Activated CD4-positive, alpha-beta T cell treated with anti-CD3 and anti-CD28 coated beads for 24 hours (primary cell): ENCODE results near the gene CNTNAP3B.
"Not testable (repeated sequence)": the region's sequence is repeated elsewhere in the genome, so short reads cannot be mapped to it uniquely, and the experiment has no call there.

ENCODE experiments used
- DNase-seq, 2 donors: peaks; one replicate each; pipeline ENCODE4 v3.0.0-alpha.2; 2020; ENCODE audit warnings: low read depth in 2 of 2

Gene CNTNAP3B

DNA sequence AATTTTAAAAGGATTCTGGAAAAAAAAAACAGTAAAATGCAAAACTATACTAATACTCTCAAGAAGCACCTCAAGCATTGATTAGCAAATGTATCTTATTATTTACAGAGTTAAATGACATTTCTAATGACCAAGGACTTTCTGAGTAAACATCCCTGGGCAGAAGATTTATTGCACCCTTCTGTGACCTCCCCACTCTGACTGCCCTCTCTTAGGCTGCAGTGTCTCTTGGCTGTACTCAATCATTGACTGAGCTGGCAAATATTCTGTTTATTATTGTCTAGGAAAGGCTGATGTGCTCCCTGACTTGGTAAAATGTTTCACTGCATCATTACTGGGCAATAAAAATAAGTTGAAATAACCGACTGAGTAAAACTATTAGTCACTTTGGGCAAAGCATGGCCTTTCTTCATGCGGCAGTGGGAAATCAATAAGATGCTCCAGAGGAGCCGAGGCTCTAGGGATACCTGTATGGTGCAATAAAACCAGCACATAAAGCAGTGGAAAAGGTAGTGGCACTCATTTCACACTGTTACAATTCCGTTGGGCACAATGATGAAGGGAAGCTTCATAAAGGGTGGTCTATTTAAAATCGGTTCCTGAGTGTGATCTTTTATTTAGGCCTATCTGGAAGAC lies 151.1 kb downstream of the CNTNAP3B start:
- DNase-seq = not testable (repeated sequence)

DNA sequence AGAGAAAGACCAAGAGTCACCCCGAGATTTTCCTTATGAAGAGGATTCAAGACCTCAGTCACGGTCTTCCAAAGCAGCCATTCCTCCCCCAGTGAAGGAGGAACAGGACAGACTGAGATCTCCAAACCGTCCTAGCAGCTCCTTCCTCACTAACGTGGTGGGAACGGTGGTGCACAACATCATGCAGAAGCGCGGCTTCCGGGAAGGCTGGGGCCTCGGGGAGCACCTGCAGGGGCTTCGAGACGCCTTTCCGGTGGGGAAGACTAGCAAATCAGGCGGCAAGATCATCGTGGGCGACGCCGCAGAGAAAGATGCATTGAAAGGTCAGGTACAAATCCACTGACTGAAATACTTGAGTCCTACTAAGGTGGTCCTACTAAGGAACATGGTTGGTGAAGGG lies 154.3 kb downstream of the CNTNAP3B start:
- DNase-seq = not testable (repeated sequence)

DNA sequence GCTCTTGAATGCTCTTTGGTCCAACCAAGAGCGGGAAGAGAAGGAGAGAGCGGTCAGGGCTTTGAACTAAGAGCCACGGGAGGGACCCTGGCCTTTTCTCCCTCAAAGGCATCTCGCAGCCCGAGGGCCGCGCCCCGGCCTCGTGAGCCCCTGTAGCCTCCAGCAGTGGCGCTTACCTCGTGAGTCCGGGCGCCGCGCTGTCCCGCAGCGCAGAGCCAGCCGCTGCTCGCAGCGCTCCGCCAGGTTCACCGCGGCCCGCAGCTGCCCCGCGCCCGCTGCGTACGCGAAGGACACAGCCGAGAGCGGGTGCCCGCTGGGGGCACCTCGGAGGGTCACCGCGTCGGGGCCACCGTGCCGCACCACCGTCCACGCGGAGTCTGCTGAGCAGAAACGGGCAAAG lies 176.2 kb downstream of the CNTNAP3B start:
- not testable (repeated sequence) for DNase-seq

- not testable (repeated sequence) for DNase-seq
These were observed 187.5 kb downstream of the CNTNAP3B start for GRCh38 chr9:41941738-41942137.

DNA sequence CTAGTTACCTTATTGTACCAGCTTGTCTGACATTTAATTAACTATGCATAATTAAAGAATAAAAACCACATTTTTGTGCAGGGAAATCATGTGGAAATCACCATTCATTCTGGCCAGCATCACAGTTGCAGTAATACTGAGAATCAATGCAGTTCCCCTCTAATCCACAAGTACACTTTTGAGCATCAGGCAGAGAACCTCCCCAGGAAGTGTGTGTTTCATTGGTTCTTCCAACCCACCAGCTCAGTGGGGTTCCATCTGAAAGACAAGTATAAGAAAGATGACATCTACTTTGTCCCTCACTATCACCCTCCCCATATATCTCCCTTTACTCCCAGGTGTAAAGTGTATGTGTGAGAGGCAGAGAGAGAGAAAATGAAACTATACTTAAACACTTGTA lies 191.1 kb downstream of the CNTNAP3B start:
- DNase-seq = not testable (repeated sequence)

DNA sequence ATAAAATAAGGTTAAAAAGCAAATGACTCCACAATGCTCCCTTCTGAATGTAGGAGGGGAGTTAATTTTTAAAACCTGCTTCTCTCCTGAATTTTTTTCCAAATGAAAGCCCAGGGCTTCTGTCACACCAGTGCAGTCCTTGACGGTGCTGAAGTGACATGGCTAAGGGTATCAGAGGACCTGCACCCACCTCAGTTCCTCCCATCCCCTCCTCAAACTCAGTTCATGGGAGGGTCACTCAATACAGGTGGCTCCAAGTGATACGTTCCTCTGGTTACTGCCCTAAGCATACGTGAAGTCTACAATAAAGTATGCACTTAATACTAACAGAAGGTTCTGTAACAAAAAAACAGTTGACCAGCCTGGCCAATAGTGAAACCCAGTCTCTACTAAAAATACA lies 193.5 kb downstream of the CNTNAP3B start:
- not testable (repeated sequence) for DNase-seq

DNA sequence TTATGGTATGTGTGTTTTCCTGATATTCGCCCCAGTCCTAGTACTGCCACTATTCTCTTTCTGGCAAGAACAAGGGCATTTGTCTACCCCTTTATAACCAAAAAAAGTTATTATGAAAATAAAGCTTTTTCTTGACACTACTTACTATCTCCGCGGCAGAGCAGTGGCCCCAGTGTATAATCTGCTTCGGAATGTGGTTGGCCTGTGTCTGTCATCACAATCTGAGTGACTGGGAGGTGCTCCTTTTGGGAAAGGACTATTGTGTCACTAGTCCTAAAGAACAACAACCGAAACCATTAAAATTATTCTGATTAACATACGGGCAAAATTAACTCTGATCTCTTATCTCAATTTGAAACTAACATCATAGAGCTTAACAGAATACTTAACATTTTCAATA lies 200.1 kb downstream of the CNTNAP3B start:
- DNase-seq = not testable (repeated sequence)

DNA sequence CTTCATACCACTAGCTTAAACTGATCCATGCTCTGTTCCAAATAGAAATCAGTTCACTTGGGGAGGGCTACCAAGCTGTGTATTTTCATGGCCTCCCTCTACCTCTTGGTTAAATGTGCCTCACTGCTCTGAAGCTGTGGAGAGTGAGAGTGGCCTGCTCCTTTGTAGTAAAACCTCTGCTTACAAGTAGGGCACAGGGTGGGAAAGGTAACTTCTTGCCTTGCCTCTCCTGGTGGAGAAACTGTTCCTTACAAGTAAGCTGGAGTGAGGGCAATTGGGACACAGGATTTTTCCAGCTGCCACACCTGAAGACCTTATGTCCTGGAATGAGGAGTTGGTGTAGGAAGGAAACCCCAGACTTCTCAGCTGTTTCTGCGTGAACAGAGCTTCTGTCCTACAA lies 211.9 kb downstream of the CNTNAP3B start:
- DNase-seq = not testable (repeated sequence)

- not testable (repeated sequence) for DNase-seq
These were observed 223.7 kb downstream of the CNTNAP3B start for GRCh38 chr9:41905488-41905887.

- not testable (repeated sequence) for DNase-seq
These were observed 226.5 kb downstream of the CNTNAP3B start for GRCh38 chr9:41902762-41903161.

DNA sequence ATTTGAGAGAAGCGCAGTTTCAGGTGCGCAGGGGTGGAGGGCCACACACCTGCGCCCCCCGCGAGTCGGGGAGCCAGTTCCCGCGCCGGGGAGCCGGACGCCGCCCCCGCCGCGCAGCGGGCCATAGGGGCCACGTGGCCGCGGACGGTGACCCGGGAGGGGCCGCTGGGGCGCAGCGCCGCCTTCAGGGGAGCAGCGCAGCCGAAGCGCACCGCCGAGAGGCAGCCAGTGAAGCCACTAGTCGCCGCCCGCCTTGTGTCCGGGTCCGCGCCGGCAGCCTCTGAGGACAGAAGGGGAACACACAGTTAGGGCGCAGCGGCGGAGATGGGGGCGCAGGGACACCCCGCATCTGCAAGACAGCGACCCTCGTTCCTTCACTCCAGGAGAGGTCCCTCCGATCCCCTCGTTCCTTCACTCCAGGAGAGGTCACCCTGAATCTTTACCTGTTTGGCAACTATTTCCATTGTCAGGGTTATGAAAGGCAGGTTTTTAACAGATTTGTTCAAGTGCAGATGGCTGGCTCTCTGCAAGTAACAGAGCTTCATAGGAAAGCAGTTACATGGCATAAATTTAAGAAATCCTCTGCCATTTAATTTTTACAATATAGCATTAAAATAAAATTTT lies 230.4 kb downstream of the CNTNAP3B start:
- not testable (repeated sequence) for DNase-seq

GRCh38 chr9:41874557-41874956 lies 254.7 kb downstream of the CNTNAP3B start:
- DNase-seq = not testable (repeated sequence)

- not testable (repeated sequence) for DNase-seq
These were observed 273.8 kb downstream of the CNTNAP3B start for GRCh38 chr9:41855422-41855821.

DNA sequence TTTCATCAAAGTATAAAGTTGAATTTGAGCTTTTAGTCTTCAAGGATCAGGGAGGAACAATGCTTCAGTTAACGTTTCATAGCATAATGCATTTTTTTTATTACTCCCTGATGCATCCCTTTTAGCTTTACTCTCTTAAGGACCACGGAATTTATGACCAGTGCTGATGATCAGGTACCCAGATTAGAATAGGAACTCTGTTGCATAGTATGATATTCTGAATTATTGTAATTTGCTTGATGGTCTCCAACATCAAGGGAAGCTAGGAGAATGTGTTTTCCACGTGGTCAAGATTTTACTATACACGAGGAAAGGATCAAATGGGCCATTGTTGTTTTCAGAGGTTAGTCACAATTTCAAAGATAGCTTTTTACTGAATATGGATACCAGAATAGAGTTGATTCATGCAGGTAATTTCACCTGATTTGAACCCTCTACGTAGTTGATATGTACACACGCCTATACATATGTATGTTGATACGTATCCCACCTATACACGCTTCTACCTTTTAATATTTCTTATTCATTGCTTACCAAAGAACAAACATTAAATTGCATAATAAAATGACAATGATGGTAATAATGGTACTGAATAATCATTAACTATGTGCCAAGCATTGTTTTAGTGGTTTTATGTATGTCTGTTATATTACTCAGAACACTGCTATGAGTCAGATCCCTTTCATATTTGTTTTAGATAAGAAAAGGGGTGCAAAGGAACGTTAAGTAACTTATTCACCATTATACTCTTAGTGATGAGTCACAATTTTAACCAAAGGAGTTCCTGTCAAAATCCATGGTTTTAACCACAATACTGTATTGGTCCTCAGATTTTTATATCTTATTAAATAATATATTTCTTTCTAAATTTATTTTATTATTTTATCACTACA lies 277.1 kb downstream of the CNTNAP3B start:
- DNase-seq = not testable (repeated sequence)

DNA sequence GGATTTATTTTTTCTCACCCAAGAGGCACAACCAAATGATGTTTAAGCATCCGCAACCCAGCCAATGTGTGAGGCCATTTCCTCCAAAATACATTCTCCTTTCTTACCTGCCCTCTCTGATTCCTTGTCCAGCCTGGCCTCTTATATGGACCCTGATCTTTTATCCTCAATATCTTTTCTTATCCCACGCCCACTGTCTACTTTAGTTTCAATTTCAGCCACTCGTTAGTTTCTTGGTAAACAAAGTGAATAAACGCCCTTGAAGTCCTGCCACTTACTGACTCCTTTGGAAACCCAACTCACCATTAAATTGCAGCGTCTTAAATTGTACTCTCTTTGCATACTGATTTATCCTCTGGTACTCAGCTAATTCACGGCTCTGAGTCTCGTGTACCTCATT lies 281.4 kb downstream of the CNTNAP3B start:
- DNase-seq = not testable (repeated sequence)
